GM12878 (cell line): ENCODE data around the gene SHD. TPM values are rescaled to one million over a fixed set of nuclear protein-coding genes. Genes with fewer than 3 reads are reported as not detected.

Experiments used
- BCL11A ChIP-seq: IDR thresholded peaks from 2 replicates; pipeline ENCODE4 v1.6.1; 2011; ENCODE audit warnings: low read depth, low read length
- ELK1 ChIP-seq: IDR thresholded peaks from 2 replicates; pipeline ENCODE4 v1.6.1; 2012; ENCODE audit warnings: low read depth, low read length, improper control_type of control experiment
- EP300 ChIP-seq, 2 experiments: fragments of 150-350 bp in 1 of 2; IDR thresholded peaks; 2 replicates each; pipeline ENCODE4 v1.6.1; 2011 to 2012; ENCODE audit warnings: low read depth in 2 of 2, low read length in 2 of 2, borderline replicate concordance in 1 of 2, improper control_type of control experiment in 1 of 2, inconsistent platforms in 1 of 2; ENCODE audit not compliant: control insufficient read depth in 1 of 2
- KAT2A ChIP-seq: conservative IDR thresholded peaks from 2 replicates; pipeline ENCODE4 v1.6.1; 2011; ENCODE audit warnings: low read depth, low read length; ENCODE audit not compliant: control insufficient read depth
- MTA3 ChIP-seq: IDR thresholded peaks from 2 replicates; pipeline ENCODE4 v1.6.1; 2012; ENCODE audit warnings: low read length, inconsistent platforms, borderline replicate concordance
- NFYA ChIP-seq: IDR thresholded peaks from 2 replicates; pipeline ENCODE4 v1.6.1; 2011; ENCODE audit warnings: low read depth, mild to moderate bottlenecking, low read length, improper control_type of control experiment, borderline replicate concordance
- PAX5 ChIP-seq: IDR thresholded peaks from 2 replicates; pipeline ENCODE4 v1.6.1; 2011; ENCODE audit warnings: low read depth, low read length, borderline replicate concordance
- PAX8 ChIP-seq: fragments of 450-650 bp; IDR thresholded peaks from 2 replicates; pipeline ENCODE4 v1.6.1; 2017; ENCODE audit warnings: mild to moderate bottlenecking, moderate library complexity
- POLR2AphosphoS5 ChIP-seq: IDR thresholded peaks from 2 replicates; pipeline ENCODE4 v1.6.1; 2011; ENCODE audit warnings: mild to moderate bottlenecking, low read length, inconsistent platforms
- RELB ChIP-seq: fragments of 450-650 bp; IDR thresholded peaks from 2 replicates; pipeline ENCODE4 v1.6.1; 2017; ENCODE audit warnings: low read depth, mild to moderate bottlenecking, moderate library complexity
- SPI1 ChIP-seq: IDR thresholded peaks from 2 replicates; pipeline ENCODE4 v1.6.1; 2011; ENCODE audit warnings: low read depth, mild to moderate bottlenecking, low read length, moderate library complexity, borderline replicate concordance; ENCODE audit not compliant: insufficient read depth
- TARDBP ChIP-seq: IDR thresholded peaks from 2 replicates; pipeline ENCODE4 v1.6.1; 2016; ENCODE audit warnings: borderline replicate concordance
- TBL1XR1 ChIP-seq: IDR thresholded peaks from 2 replicates; pipeline ENCODE4 v1.6.1; 2012; ENCODE audit warnings: low read depth, low read length, improper control_type of control experiment
- YY1 ChIP-seq: IDR thresholded peaks from 2 replicates; pipeline ENCODE4 v1.6.1; 2011; ENCODE audit warnings: low read depth, mild to moderate bottlenecking, low read length
- ZNF24 ChIP-seq: fragments of 450-650 bp; IDR thresholded peaks from 2 replicates; pipeline ENCODE4 v1.6.1; 2017; ENCODE audit warnings: antibody characterized with exemption, mild to moderate bottlenecking
- ZZZ3 ChIP-seq: IDR thresholded peaks from 2 replicates; pipeline ENCODE4 v1.6.1; 2011; ENCODE audit warnings: low read depth; ENCODE audit not compliant: control insufficient read depth, insufficient read length
- polyA plus RNA-seq, 11 experiments: library from polyadenylated mRNA; depleted of rRNA in 4 of 11; unstranded in 6 of 11; stranded (reverse) in 5 of 11; fragments of >200 nt; fragmentation: Nextera tagmentation in 4 of 11; fragmentation: Illumina TruSeq in 1 of 11; extraction: Ambion mirVana in 4 of 11; extraction: Trizol in 1 of 11; gene quantifications; 1 replicate in 1 of 11; 2 replicates in 10 of 11; pipeline versions ENCODE4 v1.2.1 to v1.2.3, GENCODE V29; 2011 to 2016; ENCODE audit warnings: inconsistent platforms in 2 of 11, missing spikeins in 2 of 11, low read depth in 1 of 11
- total RNA-seq, 4 experiments: library from RNA; depleted of rRNA in 3 of 4; stranded (reverse); fragments of >200 nt in 3 of 4; fragmentation: Illumina TruSeq in 1 of 4; extraction: Trizol in 1 of 4; gene quantifications; 2 replicates each; pipeline versions ENCODE4 v1.2.1 to v1.2.3, GENCODE V29; 2013 to 2021

The SHD gene
- total and polyA plus RNA-seq, 10 of the 15 experiments (the other 5 are each of a cell fraction or from before 2014, with no cell fraction given), result 0.09 TPM; not detected in 9

GRCh38 chr19:4297901-4298809 lies 19.1 kb downstream of the SHD start (continued):
- TF ChIP-seq ZNF24 (no peak), BCL11A (no peak), PAX8 (no peak), TARDBP (no peak), ZZZ3 (no peak), YY1 (no peak), TBL1XR1 (no peak), ELK1 (no peak), PAX5 (no peak), POLR2AphosphoS5 (no peak), KAT2A (no peak), EP300 (IDR thresholded peaks at IDR 0.05; ENCODE audit: borderline replicate concordance in 1 of 2, control insufficient read depth in 1 of 2, low read depth in 2 of 2, low read length in 2 of 2) (no peak), MTA3 (no peak), NFYA (no peak), SPI1 (no peak), RELB (no peak)
